HG03442 (cell line): ENCODE measurements around the gene OR9Q1.

Experiments used
- ATAC-seq: cut with Tn5 transposase; IDR thresholded peaks from one replicate; pipeline ENCODE4 v1.9.1; 2021; ENCODE audit warnings: mild to moderate bottlenecking, moderate library complexity; ENCODE audit not compliant: unreplicated experiment

OR9Q1 gene

DNA sequence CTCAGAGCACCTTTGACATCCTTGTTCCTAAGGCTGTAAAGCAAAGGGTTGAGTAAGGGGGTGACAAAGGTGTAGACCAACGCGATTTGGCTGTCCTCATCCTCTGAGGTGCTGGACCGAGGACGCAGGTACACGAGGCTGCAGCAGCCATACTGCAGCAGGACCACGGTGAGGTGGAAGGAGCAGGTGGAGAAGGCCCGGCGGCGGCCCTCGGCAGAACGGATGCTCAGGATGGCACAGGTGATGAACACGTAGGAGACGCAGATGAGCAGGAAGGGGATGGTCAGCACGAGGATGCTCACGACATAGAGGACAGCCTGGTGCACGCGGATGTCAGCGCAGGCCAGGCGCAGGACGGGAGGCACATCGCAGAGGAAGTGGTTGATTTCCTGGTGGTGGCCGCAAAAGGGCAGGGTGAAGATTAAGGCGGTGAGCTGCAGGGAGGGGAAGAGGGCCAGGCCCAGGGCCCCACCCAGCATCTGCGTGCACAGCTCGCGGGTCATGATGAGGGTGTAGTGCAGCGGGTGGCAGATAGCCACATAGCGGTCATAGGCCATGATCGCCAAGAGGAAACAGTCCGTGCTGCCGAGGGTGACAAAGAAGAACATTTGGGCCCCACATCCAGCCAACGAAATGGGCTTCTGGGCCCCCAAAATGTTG is 204.4 kb downstream of the OR9Q1 start:
- ATAC-seq, result no peak
